ACHN (cell line): ENCODE results near the gene CCDC40.

ENCODE experiments used
- DNase-seq: peaks from one replicate; pipeline ENCODE4 v3.0.0-alpha.2; 2015
- in situ Hi-C: cut with HindIII; loops from 2 replicates; pipeline ENCODE4 v1.10.0; 2017; ENCODE audit warnings: low sequenced_read_pairs, low pct_ligation_motif_present, low pct_unique_long_range_greater_than_20kb

The CCDC40 gene

DNA sequence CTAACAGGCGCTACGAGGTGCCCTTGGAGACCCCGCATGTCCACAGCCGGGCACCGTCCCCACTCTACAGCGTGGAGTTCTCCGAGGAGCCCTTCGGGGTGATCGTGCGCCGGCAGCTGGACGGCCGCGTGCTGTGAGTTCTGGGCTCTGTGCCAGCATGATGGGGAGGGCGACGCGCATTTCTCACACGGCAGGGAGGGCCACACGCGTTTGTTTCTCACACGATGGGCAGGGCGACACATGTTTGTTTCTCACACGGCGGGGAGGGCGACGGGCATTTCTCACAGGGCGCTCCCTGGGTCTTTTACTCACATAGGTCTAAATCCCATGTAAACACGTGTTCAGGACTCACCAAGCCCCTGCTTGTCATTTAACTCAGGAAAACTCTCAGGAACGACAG, 69.3 kb downstream of the CCDC40 start:
- in situ Hi-C loops: no loop called here
- no peak for DNase-seq

DNA sequence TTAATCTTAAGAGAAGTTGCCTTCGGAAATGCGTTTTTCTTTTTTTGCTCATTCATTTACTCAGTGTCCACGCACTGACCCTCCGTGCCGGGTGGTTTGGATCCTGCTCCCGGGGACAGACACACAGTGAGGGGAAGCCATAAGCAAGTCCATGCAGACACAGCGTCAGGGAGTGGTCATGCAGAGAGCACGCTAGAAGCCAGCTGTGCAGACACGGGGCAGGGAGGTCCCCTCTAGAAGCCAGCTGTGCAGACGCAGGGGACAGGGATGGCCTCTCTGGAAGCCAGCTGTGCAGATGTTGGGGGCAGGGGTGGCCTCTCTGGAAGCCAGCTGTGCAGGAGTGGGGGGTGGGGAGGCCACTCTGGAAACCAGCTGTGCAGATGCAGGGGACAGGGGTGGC, 69.7 kb downstream of the CCDC40 start:
- in situ Hi-C loops: no loop called here
- no peak for DNase-seq

GRCh38 chr17:80106751-80107150, 70.3 kb downstream of the CCDC40 start:
- in situ Hi-C loops: no loop called here
- DNase-seq: no peak

GRCh38 chr17:80107231-80108021, 71.0 kb downstream of the CCDC40 start:
- DNase-seq: no peak
- in situ Hi-C loops: no loop called here

DNA sequence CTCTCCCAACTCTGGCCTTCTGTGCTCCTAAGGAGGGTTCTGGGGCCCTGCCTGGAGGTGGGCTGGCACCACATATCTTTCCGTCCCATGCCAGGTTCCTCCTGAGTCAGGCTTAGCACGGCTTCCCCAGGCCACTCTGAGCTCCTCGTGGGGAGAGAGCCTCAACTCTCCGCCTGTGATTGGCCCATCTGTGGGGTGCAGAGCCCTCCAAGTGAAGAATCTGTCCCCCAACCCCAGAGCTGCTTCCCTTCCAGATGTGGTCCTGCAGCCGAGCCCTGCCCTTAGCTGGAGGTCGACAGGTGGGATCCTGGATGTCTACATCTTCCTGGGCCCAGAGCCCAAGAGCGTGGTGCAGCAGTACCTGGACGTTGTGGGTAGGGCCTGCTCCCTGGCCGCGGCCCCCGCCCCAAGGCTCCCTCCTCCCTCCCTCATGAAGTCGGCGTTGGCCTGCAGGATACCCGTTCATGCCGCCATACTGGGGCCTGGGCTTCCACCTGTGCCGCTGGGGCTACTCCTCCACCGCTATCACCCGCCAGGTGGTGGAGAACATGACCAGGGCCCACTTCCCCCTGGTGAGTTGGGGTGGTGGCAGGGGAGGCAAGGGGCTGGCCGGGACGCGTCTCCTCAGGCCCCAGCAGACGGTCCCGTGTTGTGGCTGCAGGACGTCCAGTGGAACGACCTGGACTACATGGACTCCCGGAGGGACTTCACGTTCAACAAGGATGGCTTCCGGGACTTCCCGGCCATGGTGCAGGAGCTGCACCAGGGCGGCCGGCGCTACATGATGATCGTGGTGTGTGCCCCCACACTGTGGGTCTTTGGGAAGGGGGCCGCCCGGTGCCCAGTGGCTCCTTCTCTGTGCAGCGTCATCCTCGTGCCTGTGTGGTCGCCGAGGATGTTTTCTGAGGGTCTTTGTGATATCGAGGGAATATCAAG, 71.9 kb downstream of the CCDC40 start:
- DNase-seq: no peak
- in situ Hi-C loops: no loop called here

GRCh38 chr17:80109066-80109660, 72.7 kb downstream of the CCDC40 start:
- DNase-seq: no peak

GRCh38 chr17:80109713-80110446, 73.4 kb downstream of the CCDC40 start:
- in situ Hi-C loops: no loop called here
- no peak for DNase-seq

More at GRCh38 chr17:80109066-80109660, 72.7 kb downstream of the CCDC40 start:
- in situ Hi-C loops: no loop called here

GRCh38 chr17:80110447-80110812, 74.0 kb downstream of the CCDC40 start:
- DNase-seq: no peak
- in situ Hi-C loops: no loop called here

- DNase-seq: no peak
- in situ Hi-C loops: no loop called here
Observed at GRCh38 chr17:80110927-80111701, 74.7 kb downstream of the CCDC40 start.

GRCh38 chr17:80111702-80112470, 75.4 kb downstream of the CCDC40 start:
- no peak for DNase-seq
- in situ Hi-C loops: no loop called here

DNA sequence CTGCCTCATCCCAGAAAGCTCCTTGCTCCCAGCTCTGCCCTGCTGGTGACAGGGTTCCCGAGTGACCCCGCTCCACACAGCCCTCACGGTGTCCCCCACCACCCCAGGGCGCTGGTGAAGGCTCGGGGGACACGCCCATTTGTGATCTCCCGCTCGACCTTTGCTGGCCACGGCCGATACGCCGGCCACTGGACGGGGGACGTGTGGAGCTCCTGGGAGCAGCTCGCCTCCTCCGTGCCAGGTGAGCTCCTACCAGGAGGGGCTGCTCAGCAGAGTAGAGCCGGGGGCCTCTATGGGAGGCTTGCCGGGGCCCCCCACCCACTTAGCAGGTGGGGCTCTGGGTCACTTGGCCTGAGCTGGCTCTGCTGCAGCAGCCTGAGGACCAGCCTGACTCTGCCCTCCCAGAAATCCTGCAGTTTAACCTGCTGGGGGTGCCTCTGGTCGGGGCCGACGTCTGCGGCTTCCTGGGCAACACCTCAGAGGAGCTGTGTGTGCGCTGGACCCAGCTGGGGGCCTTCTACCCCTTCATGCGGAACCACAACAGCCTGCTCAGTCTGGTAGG, 76.1 kb downstream of the CCDC40 start:
- no peak for DNase-seq
- in situ Hi-C loops: no loop called here

DNA sequence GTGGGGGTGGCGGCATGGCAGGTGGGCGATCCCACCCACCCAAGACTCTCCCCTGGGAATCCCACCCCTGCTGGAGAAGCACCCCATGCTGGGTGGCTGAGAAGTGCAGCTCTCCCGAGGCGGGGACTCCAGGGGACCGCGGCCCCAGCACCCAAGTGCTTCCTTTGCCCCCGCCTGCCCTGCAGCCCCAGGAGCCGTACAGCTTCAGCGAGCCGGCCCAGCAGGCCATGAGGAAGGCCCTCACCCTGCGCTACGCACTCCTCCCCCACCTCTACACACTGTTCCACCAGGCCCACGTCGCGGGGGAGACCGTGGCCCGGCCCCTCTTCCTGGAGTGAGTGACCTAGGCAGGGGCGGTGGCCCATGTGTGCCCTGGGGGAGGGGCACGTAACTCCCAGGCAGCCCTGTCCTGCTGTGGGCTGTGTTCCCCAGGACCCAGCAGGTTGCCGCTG, 76.6 kb downstream of the CCDC40 start:
- in situ Hi-C loops: no loop called here
- no peak for DNase-seq

DNA sequence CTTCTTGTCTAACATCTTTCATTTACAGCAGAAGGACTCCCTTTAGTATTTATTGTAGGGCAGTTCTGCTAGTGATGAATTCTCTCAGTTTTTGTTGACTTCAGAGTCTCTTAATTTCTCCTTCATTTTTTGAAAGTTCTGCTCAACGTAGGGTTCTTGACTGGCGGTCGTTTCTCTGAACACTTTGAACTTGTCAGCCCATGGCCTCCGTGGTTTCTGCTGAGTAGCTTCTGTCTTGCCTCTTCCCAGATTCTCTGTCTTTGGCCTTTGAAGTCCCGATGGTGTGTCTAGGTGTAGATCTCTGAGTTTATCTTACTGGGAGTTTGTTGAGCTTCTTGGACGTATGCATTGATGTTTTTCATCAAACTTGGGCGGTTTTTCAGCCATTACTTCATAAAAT, 78.3 kb downstream of the CCDC40 start:
- in situ Hi-C loops: no loop called here
- DNase-seq: no peak

GRCh38 chr17:80115159-80115558, 78.7 kb downstream of the CCDC40 start:
- no peak for DNase-seq
- in situ Hi-C loops: no loop called here

DNA sequence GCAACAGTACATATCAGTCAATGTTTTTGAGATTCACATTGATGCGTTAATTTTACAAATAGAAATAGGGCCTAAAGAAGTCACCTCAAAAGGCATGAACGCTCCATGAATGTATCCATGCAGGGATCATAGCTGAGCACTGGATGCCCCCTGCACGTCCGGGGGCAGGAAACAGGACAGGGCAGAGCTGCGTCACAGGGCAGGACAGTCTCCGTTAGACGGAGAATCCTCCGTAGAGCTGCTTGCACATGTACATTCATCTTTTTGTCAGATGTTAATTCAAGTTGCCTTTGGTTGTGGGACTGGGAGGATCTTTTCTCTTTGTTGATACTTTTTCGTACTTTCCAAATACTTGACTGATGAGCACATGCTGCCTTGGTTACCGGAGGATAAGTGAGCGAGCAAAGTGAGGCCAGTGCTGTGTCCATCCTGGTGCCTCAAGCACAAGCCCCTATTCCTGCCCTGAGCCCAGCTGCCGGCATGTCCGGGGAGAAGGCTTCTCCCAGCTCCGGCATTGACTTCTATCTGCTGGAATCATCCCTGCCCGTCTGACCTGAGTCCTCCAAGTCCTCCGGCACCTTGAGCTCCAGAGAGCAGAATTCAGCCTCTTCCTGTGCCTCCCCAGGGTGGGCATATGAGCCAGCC, 80.0 kb downstream of the CCDC40 start:
- in situ Hi-C loops: no loop called here
- DNase-seq: no peak

GRCh38 chr17:80116921-80117380, 80.5 kb downstream of the CCDC40 start:
- DNase-seq: no peak
- in situ Hi-C loops: no loop called here
